ENCODE results near the gene COA7. TPM values are rescaled to one million over a fixed set of nuclear protein-coding genes. Genes with fewer than 3 reads are reported as not detected.

The COA7 gene
- polyA plus RNA-seq, 3 donors, result 14.5 to 19.5 (median 15.9) TPM

DNA sequence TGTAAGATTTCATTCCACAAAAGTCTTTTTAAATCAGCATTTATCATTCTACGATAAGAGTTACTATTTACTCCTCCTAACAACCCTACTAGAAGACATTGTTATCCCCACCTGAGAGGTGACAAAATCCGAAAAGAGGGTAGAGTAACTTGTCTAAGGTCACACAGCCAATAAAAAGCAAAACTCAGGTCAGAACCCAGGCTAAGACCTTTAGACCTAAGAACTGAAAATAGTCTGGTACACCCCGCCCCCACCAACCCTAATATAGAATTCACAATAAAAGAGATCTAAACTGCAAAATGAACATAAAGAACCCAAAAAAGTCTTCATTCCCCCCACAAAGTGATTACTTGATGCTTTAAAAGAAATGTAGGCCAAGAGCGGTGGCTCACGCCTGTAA lies 18.6 kb downstream of the COA7 start:
- no peak for DNase-seq (ENCODE audit: extremely low read depth in 1 of 11, low read depth in 9 of 11, low spot score in 4 of 11)

DNA sequence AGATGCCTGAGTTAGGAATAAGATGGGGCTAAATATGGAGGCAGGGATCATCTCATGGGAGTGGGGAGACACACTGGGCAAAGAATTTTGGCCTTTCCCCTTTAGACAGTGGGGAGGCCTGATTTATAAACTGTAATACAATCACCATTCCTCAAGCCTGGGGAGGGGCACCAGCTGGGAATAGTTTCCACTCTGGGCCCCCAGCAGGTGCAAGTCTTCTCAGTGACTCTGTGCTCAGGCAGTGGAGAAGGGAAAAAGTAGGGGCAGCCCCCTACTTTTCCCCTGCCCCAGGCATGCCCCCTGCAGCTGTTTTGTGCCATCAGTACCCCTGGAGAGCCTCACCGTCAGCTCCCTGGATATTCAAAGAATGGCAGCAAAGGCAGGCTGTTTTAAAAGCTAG lies 19.1 kb downstream of the COA7 start:
- DNase-seq (ENCODE audit: extremely low read depth in 1 of 11, low read depth in 9 of 11, low spot score in 4 of 11), result no peak

DNA sequence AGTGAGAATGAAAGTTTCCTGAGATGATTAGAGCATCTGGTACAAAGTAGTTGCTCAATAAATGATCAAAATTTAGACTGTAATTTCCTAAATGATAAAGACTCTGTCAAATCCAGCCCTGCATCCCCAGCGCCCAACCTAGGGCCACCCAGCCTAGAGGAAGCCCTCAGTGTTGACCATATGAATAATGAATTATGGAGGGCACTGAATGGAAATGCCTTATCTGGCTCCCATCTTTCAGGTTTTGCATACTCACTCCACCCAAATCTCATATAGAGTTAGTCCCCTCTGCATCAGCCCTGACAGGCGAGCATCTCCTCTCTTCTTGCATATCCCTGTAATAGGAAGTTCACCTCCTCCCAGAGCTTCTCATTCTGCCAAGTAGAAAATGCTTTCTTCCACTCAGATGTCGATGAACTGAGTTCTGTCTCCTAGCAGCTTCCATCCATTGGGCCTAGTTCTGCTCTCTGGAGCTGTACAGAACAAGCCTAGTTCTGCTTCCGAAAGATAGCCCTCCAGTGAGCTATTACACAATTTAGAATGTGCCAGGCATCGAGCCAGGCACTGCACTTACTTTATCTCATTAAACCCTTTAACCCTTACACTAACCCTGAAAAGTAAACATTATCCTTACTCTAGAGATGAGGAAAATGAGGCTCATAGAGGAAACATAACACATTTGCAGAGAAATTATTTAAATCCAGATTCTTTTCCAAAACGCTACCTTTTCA lies 20.9 kb downstream of the COA7 start:
- DNase-seq (ENCODE audit: extremely low read depth in 1 of 11, low read depth in 9 of 11, low spot score in 4 of 11), result no peak

DNA sequence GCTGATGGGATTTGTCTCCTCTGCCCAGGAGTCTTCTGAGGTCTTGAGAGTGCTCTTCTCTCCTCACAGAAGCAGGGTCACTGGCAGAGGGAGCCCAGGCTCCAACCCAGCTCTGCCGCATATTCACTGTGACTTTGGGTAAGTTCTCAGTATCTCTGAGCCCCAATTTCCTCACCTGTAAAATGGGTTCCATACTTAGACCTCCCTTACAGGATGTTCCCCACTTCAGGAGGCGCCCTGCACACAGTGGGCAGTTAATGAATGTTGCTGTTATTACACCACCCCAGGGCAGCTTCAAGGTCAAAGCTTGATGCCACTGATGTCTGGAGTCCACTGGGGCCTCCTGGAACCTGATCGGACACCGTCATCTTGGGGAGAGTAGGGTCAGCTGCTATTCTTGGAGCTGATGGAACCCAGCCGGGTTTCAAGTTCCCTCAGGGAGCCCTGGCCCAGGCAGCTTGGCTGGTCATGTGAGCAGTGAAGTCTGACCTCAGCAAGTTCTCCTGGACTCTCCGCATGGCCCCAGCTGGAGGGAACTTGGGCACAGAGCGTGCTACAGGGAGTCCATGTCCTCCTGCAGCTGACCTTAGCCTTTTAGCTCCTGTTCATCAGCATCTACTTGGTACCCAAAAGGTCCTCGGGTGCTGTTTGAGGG lies 21.8 kb downstream of the COA7 start:
- DNase-seq (ENCODE audit: extremely low read depth in 1 of 11, low read depth in 9 of 11, low spot score in 4 of 11), result no peak

DNA sequence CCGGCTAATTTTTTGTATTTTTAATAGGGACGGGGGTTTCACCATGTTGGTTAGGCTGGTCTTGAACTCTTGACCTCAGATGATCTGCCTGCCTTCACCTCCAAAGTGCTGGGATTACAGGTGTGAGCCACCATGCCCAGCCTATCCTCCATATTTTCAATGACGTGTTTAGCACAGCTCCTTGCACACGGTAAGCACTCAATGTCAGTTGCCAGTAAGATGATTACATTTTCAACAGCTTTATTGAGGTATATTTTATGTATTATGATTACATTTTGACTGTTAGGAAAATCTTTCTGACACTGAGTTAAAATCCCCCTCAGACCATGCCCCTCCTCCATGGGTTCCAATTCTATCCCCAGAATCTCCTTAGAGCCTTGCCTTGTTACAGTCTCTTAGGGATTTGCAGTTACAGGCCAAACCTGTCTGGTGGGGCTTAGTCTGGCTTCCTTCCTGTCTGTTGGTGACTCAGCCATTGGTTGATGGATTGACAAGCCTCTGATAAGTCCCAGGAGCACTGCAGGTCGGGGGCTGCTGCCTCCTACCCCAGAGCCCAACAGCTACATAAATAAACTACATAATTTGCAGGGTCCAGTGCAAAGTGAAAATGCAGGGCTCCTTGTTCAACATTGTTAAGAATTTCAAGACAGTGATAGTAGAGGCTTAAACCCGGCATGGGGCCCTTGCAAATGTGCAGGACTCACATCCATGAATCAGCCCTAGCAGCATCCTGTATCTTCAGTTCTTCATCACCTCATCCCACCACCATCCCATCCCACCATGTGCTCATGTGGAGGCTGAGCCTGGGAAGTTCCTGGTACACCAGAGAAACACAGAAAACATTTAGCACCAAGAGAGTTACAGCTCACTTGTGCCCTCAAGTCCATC lies 23.4 kb downstream of the COA7 start:
- no peak for DNase-seq (ENCODE audit: extremely low read depth in 1 of 11, low read depth in 9 of 11, low spot score in 4 of 11)

DNA sequence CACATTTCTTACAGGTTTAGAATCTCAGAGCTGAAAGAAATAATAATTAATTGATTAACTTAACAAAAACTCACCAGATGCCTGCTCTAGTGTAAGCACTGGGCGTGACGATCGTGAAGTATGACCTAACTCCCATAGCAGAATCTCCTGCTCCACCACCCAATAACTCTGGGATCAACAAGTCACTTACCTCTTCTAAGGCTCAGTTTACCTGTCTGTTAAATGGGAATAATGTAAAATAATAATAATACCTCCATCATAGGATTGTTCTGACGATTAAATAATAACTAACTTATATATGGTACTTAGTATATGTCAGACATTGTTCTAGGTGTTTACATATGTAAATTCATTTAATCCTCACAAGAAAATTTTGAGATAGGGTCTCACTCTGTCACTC lies 24.6 kb downstream of the COA7 start:
- no peak for DNase-seq (ENCODE audit: extremely low read depth in 1 of 11, low read depth in 9 of 11, low spot score in 4 of 11)

DNA sequence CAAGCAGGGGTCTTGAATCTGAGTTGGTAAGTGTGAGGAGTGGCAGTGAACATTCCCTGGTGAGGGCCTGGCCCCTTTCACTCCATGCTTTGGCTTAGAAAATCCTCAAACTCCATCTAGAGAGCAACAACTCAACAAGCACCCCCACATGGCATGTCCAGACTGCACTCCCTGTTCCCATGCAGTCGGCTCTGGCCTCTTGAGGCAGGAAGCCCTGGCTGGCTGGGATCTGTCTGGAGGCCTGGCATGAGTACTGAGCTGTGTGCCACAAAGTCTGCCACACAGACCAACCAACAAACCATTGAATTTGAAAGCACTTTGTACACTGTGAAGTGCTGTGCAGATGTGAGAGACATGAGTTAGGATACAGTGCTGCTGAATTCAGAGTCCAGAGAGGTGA lies 25.2 kb downstream of the COA7 start:
- no peak for DNase-seq (ENCODE audit: extremely low read depth in 1 of 11, low read depth in 9 of 11, low spot score in 4 of 11)

DNA sequence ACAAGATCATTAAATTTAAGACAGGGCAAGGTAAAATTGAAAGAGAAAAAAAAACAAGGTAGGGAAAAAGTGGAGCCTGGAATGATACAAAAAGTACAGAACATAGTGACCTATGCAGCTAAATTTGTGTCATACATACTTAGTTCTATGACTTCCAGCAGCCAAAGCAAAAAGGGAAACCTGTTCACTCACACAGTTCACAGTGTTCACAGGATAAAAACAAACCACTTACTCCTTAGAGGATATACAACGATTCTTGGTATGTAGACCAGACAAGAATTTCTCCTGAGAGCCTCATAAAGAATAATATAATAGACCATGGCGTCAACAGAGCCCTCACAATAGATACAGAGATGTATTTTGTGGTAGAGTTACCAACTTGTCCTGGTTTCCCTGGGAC lies 27.5 kb downstream of the COA7 start:
- DNase-seq (ENCODE audit: extremely low read depth in 1 of 11, low read depth in 9 of 11, low spot score in 4 of 11), result no peak

DNA sequence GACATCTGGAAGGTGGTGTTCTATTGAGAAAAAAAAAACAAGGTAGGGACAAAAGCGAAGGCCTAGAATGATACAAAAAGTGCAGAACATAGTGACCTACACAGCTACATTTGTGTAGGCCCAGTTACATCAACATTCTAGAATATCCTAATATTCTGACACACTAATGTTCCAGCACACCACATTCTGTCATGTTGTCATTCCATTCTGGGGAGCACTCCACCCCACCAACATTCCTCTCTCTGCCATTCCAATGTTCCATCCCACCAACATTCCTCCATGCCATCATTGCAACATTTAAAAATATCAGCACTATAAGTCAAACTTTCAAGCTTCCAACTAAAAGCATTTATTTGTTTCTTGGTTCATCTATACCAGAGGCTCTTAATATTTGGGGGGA lies 28.5 kb downstream of the COA7 start:
- no peak for DNase-seq (ENCODE audit: extremely low read depth in 1 of 11, low read depth in 9 of 11, low spot score in 4 of 11)

DNA sequence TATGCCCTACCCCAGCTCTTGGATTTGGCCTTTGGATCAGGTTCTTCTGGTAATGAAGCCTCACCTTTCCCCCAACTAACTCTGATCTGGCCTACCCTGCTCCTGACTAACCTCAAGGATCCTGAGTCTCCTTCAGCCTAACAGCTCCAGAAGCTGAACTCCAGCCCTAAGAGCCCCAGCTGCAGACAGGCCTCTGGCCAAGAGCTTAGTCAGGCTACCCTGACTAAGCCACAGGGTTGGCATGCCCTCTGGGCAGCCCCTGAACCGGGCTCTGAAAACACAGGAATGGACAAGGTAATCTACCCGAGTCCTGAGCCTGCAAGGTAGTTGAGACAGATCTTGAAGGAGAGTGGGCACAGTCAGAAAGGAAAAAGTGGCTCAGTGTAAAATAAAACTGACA lies 29.4 kb downstream of the COA7 start:
- DNase-seq (ENCODE audit: extremely low read depth in 1 of 11, low read depth in 9 of 11, low spot score in 4 of 11), result no peak

DNA sequence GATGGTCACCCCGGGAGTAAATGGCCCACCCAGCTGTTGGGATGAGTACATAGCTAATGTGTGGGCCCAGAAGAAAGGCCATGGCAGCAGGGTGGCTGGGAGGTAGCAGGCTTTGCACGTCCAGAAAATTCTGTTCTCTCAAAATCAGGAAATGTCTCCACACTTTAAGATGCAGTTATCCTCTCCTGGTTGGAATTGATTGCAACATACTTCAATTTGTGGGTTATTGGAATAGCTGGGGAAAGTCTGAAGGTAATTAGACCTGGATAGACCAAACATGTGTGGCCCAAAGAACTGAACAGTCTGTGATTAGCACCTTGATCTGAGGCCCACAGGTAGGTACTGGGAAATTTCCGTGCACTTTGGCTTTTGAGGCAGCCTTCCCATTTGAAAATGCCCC lies 30.2 kb downstream of the COA7 start:
- no peak for DNase-seq (ENCODE audit: extremely low read depth in 1 of 11, low read depth in 9 of 11, low spot score in 4 of 11)

DNA sequence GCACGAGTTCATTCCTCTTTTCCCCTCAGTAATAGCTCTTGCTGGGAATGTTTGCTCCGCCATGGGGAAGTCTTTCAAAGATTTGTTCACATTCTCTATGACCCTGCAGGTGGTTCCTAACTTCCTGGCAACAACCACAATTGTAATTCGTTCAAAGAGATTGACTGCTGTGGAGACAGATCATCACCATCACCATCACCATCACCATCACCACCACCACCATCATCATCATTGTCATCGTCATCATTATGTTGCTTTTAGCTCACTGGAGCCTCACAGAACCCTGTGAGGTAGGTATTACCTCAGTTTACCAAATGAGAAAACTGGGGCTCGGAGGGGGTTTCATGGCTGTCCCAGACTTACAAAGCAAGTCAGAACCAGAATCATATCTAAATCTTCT lies 30.9 kb downstream of the COA7 start:
- DNase-seq (ENCODE audit: extremely low read depth in 1 of 11, low read depth in 9 of 11, low spot score in 4 of 11), result no peak

DNA sequence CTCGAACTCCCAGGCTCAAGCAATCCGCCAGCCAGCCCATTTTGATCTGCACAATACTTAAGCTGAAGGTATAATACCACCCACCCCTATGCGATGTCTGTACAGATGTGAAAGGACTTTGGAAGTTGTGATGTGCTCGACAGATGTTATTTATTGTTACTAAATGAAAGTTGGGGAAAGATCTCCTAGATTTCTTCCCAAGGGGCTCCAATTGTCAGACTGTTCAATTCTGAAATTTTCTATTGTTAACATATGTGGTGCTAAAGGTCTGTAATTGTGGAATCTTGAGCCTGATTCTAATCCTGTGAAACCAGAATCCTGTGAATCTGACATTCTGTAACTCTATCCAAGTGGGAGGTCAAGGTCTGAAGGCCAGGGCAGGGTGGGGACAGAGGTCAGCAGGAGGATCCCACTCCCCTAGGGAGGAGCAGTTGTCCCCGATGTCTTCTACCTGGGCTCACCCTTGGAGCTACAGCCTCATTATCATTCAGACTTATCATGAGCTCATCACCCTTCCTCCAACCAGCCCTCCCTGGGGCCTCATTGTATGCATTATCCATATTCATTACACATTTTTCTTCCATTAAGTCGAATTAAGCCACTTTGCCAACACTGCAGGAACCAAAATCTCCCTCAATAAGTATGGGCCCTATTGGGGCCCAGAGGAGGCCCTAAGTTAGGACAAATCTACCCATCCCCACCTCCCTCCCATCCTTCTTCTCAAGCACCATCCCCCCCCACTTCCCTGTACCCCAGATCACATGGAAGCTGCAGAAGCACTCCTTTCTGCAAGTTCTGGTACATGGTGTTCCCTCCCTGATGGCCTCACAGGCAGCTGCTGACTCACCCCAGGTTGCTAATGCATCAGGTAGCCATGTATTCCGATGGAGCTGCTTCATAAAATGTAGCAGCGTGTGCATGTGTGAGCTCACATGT lies 32.9 kb downstream of the COA7 start:
- DNase-seq (ENCODE audit: extremely low read depth in 1 of 11, low read depth in 9 of 11, low spot score in 4 of 11), result no peak

DNA sequence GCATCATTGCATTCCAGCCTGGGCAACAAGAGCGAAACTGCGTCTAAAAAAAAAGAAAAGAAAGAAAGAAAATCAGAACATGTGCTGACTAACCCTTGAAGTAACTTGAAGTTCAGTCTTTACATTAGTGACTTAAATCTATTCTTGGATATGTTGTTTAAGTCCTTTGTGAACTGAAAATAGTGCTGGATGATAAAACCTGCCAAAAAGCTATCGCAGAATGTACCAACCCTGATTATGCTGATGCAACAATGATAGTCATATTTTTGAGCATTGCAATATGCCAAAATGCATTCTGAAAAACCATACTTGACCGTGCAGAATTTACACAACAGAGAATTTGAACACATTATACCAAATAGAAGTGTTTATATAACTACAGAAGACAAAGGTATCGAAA lies 34.4 kb downstream of the COA7 start:
- no peak for DNase-seq (ENCODE audit: extremely low read depth in 1 of 11, low read depth in 9 of 11, low spot score in 4 of 11)

DNA sequence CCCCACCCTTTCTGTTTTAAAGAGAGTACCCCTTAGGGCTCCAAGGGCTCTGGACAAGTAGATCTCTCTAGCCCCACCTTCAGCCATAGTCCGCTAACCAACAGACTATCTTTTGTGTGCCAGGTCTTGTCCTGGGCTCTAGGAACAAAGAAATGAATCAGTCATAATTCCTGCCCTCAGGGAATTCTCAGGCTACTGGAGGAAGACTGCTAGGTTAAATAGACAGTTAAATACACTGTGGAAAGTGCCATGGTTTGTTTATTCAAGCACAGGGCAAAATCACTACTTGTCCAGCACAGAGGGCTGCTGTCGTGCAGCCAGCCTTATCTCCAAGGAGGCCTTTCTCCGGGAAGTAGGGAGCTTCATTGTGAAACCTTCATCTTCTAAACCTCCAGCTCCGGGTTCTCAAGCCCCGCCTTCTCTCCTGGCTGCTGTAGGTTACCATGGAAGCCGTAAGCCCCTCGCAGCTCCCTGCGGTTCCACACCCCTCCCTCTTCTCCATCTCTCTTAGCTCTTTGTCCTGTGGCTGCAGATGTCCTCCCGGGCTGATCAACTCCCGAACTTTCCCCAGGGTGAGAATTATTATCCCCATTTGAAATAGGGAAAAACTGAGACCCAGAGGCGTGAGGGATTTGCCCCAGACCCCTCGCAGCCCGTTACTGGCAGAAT lies 35.4 kb downstream of the COA7 start:
- no peak for DNase-seq (ENCODE audit: extremely low read depth in 1 of 11, low read depth in 9 of 11, low spot score in 4 of 11)

DNA sequence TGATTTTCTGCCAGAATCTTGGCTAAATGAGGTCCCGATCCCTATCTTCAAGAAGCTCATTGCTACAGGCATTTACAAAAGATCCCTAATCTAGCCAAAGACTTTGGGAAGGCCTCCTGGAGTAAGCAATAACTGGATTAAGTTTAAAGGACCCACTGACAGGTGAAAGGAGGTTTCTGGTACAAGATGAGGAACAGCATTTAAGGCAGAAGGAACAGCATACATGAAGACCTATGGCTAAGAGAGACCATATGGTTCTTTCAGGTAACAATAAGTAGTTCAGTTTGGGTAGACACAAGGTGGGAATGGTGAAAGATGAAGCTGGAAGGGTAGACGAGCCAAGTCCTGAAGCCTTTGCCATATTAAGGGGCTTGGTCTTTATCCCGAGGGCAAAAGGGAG lies 37.3 kb downstream of the COA7 start:
- no peak for DNase-seq (ENCODE audit: extremely low read depth in 1 of 11, low read depth in 9 of 11, low spot score in 4 of 11)

DNA sequence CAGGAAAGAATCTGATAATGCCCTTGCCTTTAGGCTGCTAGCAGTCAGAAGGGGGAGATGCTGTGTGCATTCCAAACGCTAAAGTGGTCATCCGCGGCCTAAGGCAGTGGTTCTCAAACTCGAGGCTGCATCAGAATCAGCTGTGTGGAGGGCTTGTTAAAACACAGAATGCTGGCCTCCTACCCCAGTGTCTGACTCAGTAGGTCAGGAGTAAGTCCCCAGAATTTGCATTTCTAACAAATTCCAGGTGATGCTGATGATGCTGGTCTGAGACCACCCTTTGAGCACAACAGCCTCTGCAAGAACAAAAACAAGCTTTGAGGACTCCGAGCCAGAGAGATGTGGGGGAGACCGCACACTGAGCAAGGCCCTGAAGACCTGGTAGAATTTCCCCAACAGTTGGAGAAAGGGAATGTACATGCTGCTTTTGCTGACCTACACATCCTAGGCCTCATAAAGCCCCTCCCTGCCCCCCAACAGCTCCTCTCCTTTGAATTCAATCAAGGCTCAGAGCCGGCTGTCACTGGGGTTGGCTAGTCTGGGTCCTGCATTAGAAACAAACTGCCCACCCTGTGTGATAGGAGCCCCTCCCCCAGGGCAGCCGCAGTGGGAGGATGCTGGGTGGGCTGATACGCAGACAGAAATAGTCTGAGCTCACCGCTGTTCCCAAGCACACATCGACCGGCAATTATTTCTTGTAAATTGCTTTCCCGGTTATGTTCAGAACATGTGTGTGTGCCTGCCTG lies 38.1 kb downstream of the COA7 start:
- DNase-seq (ENCODE audit: extremely low read depth in 1 of 11, low read depth in 9 of 11, low spot score in 4 of 11), result no peak

DNA sequence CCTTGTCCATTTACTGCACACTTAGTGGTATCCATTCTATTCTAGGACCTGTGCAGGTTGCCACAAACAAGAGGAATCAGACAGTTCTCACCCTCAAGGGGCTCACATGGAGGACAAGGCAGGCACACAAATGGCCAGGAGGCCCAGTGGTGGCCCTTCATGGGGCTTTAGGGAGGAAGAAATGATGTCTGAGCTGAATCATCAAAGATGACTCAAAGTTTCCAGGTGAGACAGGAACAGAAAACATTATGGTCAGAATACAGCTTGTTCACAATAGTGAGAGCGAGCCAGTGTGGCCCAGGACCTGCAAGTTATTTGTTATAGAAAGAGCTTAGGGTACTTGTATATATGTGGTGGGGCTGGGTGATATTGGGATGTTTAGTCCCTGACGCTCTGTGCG lies 38.8 kb downstream of the COA7 start:
- DNase-seq (ENCODE audit: extremely low read depth in 1 of 11, low read depth in 9 of 11, low spot score in 4 of 11), result no peak
